B cell (primary cell): ENCODE data around the gene GASK1A.

Source experiments
- CTCF ChIP-seq: fragments of 200-600 bp; IDR thresholded peaks from one replicate; pipeline ENCODE4 v1.8.0; 2022; ENCODE audit warnings: antibody characterized with exemption, mild to moderate bottlenecking
- EZH2 ChIP-seq: IDR thresholded peaks from 2 replicates; pipeline ENCODE4 v1.6.1; 2012; ENCODE audit warnings: borderline replicate concordance, low read depth, mild to moderate bottlenecking, moderate library complexity, low read length; ENCODE audit not compliant: insufficient read depth, poor library complexity, severe bottlenecking

GRCh38 chr3:42996021-42996420 is 16.9 kb downstream of the GASK1A start:
- no peak for TF ChIP-seq CTCF
- no peak for TF ChIP-seq EZH2
